GM18873 (cell line): ENCODE data around the gene TRMT44.

Source experiments
- ATAC-seq: cut with Tn5 transposase; IDR thresholded peaks from one replicate; pipeline ENCODE4 v1.9.1; 2021; ENCODE audit warnings: mild to moderate bottlenecking, moderate library complexity, moderate number of reproducible peaks; ENCODE audit not compliant: unreplicated experiment, low FRiP score

TRMT44 gene

GRCh38 chr4:8428288-8429097 is 12.1 kb upstream of the TRMT44 start:
- ATAC-seq: peak; percentile 84

- ATAC-seq: no peak
These were observed 9.0 kb upstream of the TRMT44 start for GRCh38 chr4:8431553-8431952.

DNA sequence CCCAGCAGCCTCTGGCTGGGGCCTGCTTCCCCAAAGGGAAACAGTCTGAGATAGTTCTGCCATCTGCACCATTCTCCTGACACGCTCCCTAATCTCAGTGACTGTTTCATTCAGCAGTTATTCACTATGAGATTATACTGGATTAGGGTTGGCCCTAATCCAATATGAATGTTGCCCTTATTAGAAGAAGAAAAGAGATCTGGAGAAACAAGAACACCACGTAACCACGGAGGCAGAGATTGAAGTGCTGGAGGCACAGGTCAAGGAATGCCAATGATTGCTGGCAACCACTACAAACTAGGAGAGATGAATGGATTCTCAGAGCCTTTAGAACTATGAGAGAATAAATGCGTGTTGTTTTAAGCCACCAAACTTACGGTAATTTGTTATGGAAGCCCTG is 7.4 kb upstream of the TRMT44 start:
- no peak for ATAC-seq

DNA sequence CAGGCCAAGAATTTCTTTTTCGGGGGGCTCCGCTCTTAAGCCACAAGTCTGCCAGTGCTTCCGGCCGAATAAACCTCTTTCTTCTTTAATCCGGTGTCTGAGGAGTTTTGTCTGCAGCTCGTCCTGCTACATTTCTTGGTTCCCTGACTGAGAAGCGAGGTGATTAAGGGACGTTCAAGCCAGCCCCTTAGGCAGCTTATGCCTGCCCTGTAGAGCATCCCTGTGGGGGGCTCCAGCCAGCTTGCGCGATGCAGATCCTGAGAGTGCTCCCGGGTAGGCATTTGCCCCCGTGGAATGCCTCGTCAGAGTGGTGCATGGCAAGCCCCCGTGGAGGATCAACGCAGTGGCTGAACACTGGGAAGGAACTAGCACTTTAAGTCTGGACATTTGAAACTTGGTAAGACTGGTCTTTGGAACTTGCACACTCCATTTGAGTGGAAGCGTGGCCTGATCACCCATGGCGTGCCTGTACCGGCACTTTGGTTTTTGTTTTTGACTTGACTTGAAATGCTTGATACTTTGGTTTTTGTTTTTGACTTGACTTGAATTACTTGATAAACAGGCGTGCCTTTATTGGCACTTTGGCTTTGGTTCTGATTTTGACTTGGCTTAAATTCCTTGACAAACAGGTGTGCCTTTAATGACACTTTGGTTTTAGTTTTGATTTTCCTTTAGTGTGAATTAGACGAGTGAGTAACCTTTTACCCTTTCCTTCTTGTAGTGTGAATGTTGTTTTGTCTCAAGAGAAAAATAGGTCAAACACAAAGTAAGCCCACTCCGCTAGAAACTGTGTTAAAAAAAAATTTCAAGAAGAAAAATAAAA is 6.1 kb upstream of the TRMT44 start:
- no peak for ATAC-seq

- ATAC-seq: peak; percentile 60
These were observed 4.9 kb upstream of the TRMT44 start for GRCh38 chr4:8435656-8436121.

GRCh38 chr4:8437281-8437680 is 3.3 kb upstream of the TRMT44 start:
- ATAC-seq: no peak

GRCh38 chr4:8438743-8439142 is 1.8 kb upstream of the TRMT44 start:
- no peak for ATAC-seq

DNA sequence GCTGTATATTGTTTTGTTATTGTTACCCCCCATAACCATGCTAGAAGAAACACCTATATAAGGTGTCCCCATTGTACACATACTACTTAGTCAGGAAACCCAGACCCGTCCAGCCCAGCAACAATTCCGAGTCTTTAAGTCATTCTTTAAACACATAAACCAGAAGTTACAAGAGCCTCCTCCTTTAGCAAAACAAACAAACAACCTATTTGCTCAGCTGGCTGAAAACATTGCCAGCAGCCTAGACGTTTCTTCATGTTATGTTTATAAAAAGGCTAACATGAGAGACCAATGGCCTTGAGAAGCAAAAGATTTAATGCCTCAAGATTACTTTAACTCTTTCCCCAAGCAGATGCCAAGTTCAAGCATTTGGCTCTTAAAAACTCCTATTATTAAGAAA is 1.4 kb upstream of the TRMT44 start:
- ATAC-seq: no peak

- ATAC-seq: peak; percentile 21
These were observed 574 bp upstream of the TRMT44 start for GRCh38 chr4:8439914-8440491.

GRCh38 chr4:8441499-8442091 is 1.0 kb downstream of the TRMT44 start:
- ATAC-seq: no peak

- no peak for ATAC-seq
These were observed 2.2 kb downstream of the TRMT44 start for GRCh38 chr4:8442596-8443358.

DNA sequence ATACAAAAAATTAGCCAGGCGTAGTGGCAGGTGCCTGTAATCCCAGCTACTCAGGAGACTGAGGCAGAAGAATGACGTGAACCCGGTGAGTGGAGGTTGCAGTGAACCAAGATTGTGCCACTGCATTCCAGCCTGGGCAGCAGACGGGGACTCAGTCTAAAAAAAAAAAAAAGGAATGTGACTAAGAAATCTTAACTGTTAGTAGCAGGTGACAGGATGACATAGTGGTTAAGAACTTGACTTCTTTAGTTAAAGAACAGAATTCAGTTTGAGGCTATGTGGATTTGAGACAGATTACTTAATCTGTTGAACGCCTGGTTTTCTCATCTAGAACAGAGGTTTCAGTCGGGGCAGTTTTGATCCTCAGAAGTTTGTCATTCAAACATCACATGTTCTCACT is 3.2 kb downstream of the TRMT44 start:
- ATAC-seq: no peak

DNA sequence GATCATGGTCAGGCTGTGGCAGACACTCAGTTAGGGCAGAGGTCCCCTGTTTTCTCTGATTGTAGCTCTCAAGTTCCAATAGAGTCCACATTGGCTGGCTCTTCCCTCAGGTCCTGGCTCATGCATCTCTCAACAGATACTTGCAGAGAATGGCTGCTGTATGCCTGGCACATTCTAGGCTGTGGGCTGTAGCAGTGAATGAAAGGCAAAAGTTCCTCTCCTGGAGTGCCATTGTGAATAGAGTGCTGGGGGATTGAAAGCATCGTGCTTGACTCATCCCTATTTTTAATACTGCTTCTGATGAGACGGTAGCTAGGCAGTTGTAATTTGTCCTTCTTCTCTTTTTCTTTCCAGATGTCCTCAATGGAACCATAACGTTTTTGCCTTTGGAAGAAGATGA is 5.5 kb downstream of the TRMT44 start:
- ATAC-seq: no peak

DNA sequence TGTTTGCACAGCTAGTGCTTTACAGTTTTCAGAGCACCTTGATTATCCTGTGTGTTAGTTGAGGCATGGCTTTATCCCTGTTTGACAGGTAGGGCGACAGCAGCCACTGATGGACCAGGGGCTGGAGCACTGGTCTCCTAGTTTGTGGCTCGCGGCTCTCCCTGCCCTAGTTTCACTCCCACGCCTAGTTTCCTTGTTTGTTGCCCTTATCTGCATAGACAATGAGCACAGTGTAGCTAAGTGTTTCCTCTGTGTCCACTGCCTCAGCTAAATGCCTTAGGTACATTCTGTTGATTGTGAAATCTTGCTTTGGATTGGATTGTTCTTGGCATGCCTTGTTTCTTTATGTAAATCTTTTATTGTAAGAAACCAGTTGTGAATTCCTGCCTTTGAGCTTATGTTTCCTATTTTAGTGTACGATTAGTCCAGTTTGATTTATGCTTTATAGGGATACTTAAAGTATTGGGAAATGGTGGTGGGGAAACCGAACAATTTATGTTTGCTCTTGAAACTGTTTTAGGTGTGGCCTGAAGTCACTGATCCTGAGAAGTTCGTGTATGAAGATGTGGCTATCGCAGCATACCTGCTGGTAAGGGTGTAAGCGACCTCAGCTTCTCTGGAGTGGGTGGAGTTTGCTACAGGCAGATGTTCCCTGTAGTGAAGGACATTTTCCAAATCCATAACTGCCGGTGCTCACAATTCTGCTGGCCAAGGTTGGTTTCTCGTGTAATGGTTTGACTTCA is 11.0 kb downstream of the TRMT44 start:
- no peak for ATAC-seq

DNA sequence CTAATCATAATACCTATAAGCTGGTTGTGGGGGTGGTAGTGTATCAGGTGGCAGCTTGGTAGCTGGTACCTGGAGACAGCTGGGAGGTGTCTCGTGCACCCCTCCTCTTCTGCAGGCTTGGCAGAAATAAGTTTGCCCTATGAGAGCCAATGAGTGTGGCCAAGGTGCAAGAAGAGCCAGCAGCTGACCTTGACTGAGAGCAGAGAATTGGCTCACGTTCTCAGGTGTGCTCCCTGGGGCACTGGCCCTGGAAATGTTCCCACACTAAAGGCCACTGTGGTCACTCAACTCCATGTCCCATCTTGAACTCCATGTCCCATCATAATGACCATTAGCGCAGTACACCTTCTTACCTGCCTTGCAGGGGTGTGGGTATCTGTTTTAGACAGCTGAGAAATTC is 13.4 kb downstream of the TRMT44 start:
- ATAC-seq: no peak

DNA sequence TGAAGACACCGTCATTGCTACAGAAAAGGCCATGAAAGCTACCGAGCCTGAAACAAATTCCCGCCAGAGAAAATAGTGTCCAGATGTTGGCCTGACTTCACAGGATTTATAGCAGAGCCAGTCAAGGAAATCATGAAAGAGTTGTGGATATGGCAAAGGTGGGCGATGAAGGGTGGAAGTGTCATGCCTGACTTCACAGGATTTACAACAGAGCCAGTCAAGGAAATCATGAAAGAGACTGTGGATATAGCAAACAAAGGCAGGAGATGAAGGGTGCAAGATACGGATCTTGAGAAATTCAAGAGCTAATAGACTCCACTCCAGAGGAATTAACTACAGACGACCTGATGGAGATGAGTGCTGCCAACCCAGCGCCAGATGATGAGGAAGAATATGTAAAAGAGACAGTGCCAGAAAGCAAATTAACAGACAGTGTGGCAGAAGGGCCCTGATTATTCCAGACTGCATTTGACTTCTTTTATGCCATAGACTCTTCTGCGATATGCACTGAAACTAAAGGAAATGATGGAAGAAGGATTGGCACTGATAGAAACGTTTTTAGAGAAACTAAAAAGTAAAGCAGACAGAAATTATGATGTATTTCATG is 17.2 kb downstream of the TRMT44 start:
- no peak for ATAC-seq

GRCh38 chr4:8459867-8460445 is 19.4 kb downstream of the TRMT44 start:
- no peak for ATAC-seq

DNA sequence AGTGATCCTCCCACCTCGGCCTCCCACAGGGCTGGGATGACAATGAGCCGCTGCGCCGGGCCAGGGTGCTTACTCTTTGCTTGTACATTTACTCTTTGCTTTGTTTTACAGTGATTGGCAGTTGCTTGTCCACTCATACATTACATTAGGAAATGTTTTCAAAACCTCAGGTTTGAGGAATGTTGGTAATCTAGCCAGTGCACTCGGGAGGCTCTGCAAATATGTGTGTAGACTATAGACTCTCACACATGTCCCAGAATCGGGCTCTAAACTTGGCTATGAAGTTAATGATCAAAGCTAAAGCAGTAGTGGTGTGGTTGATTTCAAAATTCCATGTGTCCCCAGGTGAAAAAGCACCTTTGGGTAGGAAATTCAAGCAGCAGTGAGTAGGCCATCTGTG is 20.5 kb downstream of the TRMT44 start:
- no peak for ATAC-seq

DNA sequence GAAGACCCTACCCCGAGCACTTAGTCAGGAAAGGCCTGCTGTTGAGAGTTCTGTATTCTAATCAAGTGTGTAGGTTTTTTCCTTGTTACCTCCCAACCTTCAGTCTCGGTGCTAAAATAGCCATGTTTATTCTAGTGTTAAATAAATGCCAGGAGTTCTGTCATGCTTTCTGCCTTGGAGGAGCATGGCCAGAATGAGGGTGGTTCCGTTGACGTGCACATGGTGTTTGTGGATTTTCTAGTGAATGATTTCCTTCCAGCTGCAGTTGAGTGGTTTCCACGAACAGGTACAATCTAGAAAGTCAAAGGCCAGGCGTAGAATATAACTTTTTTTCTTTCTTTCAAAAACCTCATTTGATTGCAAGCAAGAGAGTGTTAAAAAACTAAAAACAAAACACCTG is 21.0 kb downstream of the TRMT44 start:
- ATAC-seq: no peak
